Transverse colon (tissue), 4 donors: ENCODE data around the gene RABL6. TPM values are rescaled to one million over a fixed set of nuclear protein-coding genes. Genes with fewer than 3 reads are reported as not detected.

ENCODE experiments used
- DNase-seq: peaks from one replicate; pipeline ENCODE4 v3.0.0-alpha.2; 2019
- H3K27ac ChIP-seq, 4 donors: fragments of 200-600 bp; sonication (generic); 2 replicates each; pipeline ENCODE4 v1.5.1; 2016 to 2018; ENCODE audit warnings: inconsistent platforms in 4 of 4
- H3K27me3 ChIP-seq: fragments of 200-600 bp; sonication (generic); 2 replicates; pipeline ENCODE4 v1.5.1; 2017; ENCODE audit warnings: inconsistent platforms
- H3K36me3 ChIP-seq, 4 donors: fragments of 200-600 bp; sonication (generic); 2 replicates each; pipeline ENCODE4 v1.5.1; 2017 to 2019; ENCODE audit warnings: inconsistent platforms in 4 of 4
- H3K4me1 ChIP-seq, 4 donors: fragments of 200-600 bp; sonication (generic); 2 replicates each; pipeline ENCODE4 v1.5.1; 2017 to 2020; ENCODE audit warnings: inconsistent platforms in 4 of 4
- H3K4me3 ChIP-seq, 4 donors: fragments of 200-600 bp; sonication (generic); 1 replicate in 1 of 4; 2 replicates in 3 of 4; pipeline versions ENCODE4 v1.5.1 to v1.6.1; 2017 to 2019; ENCODE audit warnings: inconsistent platforms in 4 of 4
- H3K9me3 ChIP-seq, 2 donors: fragments of 200-600 bp; sonication (generic); 2 replicates each; pipeline ENCODE4 v1.5.1; 2017 to 2019; ENCODE audit warnings: inconsistent platforms in 2 of 2
- EP300 ChIP-seq: sonication (generic); formaldehyde crosslinking; IDR thresholded peaks from one replicate; pipeline ENCODE4 v1.6.1; 2017; ENCODE audit warnings: antibody characterized with exemption, low read depth
- POLR2A ChIP-seq: fragments of 450-650 bp; IDR thresholded peaks from one replicate; pipeline ENCODE4 v1.6.1; 2016; ENCODE audit warnings: antibody characterized with exemption, mild to moderate bottlenecking, moderate library complexity
- POLR2AphosphoS5 ChIP-seq, 3 donors: sonication (generic); formaldehyde crosslinking; IDR thresholded peaks; one replicate each; pipeline ENCODE4 v1.6.1; 2016; ENCODE audit warnings: antibody characterized with exemption in 3 of 3
- WGBS, 2 donors: methylation state at CpG; one replicate each; pipeline ENCODE4 v1.1.5; 2018; ENCODE audit warnings: low coverage in 1 of 2; 5-methylcytosine and 5-hydroxymethylcytosine counted together
- in situ Hi-C, 4 donors: fragments of 200-750 bp; cut with MboI; loops; one replicate each; pipeline versions ENCODE4 v1.15.0 to v1.15.1; 2017; ENCODE audit warnings: low sequenced_read_pairs in 3 of 4, low pct_ligation_motif_present in 1 of 4, low pct_unique_long_range_greater_than_20kb in 1 of 4
- intact Hi-C: fragments of 100-400 bp; cut with DNase I; formaldehyde crosslinking; loops from one replicate; pipeline ENCODE4 v1.15.1; 2023; ENCODE audit warnings: low total_unique reads
- total RNA-seq, 4 donors: library from RNA; depleted of rRNA; stranded (reverse); fragments of >200 nt; gene quantifications; one replicate each; pipeline ENCODE4 v1.1.0, GENCODE V29; 2016
- TF ChIP-seq, protein P1 (sequence below), 5 experiments: fragments of 200-600 bp in 3 of 5; fragments of 450-650 bp in 2 of 5; sonication (generic) in 3 of 5; IDR thresholded peaks; 1 replicate in 2 of 5; 2 replicates in 3 of 5; pipeline ENCODE4 v1.5.1; 2016 to 2017; ENCODE audit warnings: antibody characterized with exemption in 5 of 5, inconsistent platforms in 3 of 5, mild to moderate bottlenecking in 2 of 5, moderate library complexity in 1 of 5

The RABL6 gene
- total RNA-seq, 4 donors from 2014 or later, result 71.3 to 227 (median 160) TPM

DNA sequence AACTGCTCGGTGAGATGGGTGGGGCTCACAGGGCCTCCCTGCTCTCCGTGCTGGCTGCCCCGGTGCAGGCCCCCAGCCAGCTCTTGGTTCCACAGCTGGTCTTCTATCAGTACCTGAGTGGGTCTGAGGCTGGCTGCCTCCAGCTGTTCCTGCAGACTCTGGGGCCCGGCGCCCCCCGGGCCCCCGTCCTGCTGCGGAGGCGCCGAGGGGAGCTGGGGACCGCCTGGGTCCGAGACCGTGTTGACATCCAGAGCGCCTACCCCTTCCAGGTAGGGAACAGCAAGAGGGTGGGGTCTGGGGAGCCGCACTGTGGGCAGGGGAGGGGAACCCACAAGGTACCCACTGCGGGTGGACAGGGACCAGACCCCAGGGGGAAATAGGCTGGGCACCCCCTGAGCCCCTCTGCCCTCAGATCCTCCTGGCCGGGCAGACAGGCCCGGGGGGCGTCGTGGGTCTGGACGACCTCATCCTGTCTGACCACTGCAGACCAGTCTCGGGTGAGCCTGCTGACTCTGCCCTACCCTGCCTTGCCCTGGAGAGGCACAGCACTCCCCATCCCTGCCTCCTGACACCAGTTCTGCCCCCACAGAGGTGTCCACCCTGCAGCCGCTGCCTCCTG lies 47.2 kb downstream of the RABL6 start:
- DNase-seq, result no peak
- 81% methylated on average over 23 of the region's 23 CpGs; no CpG with 5 or more reads in 1 of the 2 donors for WGBS, 2 donors
- in situ Hi-C loops, result no loop called here
- H3K36me3 ChIP-seq, result no peaks in the 10 kb centered on the region
- H3K27me3 ChIP-seq, result no peaks in the 10 kb centered on the region
- H3K27ac ChIP-seq, result peak overlapping the region in 1 of 4 donors; percentile 4
- TF ChIP-seq EP300, result no peak
- TF ChIP-seq POLR2AphosphoS5 (IDR thresholded peaks at IDR 0.05), result no peak
- TF ChIP-seq POLR2A, result no peak
- TF ChIP-seq, protein P1, sequence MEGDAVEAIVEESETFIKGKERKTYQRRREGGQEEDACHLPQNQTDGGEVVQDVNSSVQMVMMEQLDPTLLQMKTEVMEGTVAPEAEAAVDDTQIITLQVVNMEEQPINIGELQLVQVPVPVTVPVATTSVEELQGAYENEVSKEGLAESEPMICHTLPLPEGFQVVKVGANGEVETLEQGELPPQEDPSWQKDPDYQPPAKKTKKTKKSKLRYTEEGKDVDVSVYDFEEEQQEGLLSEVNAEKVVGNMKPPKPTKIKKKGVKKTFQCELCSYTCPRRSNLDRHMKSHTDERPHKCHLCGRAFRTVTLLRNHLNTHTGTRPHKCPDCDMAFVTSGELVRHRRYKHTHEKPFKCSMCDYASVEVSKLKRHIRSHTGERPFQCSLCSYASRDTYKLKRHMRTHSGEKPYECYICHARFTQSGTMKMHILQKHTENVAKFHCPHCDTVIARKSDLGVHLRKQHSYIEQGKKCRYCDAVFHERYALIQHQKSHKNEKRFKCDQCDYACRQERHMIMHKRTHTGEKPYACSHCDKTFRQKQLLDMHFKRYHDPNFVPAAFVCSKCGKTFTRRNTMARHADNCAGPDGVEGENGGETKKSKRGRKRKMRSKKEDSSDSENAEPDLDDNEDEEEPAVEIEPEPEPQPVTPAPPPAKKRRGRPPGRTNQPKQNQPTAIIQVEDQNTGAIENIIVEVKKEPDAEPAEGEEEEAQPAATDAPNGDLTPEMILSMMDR (IDR thresholded peaks at IDR 0.05), result no peak
- intact Hi-C loops, result no loop called here
- H3K4me3 ChIP-seq, result no peak overlapping the region
- H3K9me3 ChIP-seq, result no peaks in the 10 kb centered on the region
- peaks cover 36 to 43% (median 40%) of the 10 kb centered on the region in 4 donors for H3K4me1 ChIP-seq

DNA sequence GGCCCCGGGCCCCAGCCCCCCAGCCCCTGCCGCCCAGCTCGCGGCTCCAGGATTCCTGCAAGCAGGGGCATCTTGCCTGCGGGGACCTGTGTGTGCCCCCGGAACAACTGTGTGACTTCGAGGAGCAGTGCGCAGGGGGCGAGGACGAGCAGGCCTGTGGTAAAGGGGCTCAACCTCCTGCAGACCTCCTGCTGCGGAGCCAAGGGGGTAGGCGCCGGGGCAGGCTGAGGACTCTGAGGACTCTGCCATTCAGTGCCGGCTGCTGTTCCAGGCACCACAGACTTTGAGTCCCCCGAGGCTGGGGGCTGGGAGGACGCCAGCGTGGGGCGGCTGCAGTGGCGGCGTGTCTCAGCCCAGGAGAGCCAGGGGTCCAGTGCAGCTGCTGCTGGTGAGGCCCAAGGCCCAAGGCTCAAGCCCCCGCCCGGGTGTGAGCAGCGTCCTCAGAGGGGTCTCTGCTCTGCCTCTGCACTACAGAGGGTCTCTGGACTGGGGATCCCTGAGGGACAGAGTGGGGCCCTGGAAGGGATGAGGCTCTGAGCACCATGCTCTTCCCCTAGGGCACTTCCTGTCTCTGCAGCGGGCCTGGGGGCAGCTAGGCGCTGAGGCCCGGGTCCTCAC lies 47.8 kb downstream of the RABL6 start:
- no peak overlapping the region for H3K4me3 ChIP-seq
- no peak for DNase-seq

DNA sequence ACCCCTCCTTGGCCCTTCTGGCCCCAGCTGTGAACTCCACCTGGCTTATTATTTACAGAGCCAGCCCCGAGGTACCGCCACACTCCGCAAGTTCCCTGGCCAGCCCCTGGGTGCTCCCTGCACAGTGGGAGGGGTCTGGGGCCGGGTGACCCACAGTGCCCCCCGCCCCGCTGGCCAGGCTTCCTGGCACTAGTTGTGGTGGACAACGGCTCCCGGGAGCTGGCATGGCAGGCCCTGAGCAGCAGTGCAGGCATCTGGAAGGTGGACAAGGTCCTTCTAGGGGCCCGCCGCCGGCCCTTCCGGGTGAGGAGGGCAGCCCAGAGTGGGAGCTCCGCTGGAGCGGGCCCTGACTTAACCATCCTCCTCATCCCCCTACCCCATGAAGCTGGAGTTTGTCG lies 48.3 kb downstream of the RABL6 start:
- Histone ChIP-seq H3K36me3 (no peaks in the 10 kb centered on the region), H3K4me1 (peaks cover 28 to 44% (median 37%) of the 10 kb centered on the region in 4 donors), H3K27me3 (no peaks in the 10 kb centered on the region), H3K9me3 (no peaks in the 10 kb centered on the region), H3K27ac (no peak overlapping the region), H3K4me3 (no peak overlapping the region)
- DNase-seq, result no peak
- 76% methylated on average over 15 of the region's 15 CpGs; no CpG with 5 or more reads in 1 of the 2 donors for WGBS, 2 donors
- in situ Hi-C loops, result no loop called here
- TF ChIP-seq POLR2A, result no peak
- TF ChIP-seq POLR2AphosphoS5 (IDR thresholded peaks at IDR 0.05), result no peak
- no peak for TF ChIP-seq EP300
- TF ChIP-seq, protein P1 (IDR thresholded peaks at IDR 0.05), result no peak
- intact Hi-C loops, result no loop called here

More for the DNA sequence above, 47.8 kb downstream of the RABL6 start:
- Histone ChIP-seq H3K27me3 (no peaks in the 10 kb centered on the region), H3K9me3 (no peaks in the 10 kb centered on the region), H3K27ac (no peak overlapping the region), H3K36me3 (no peaks in the 10 kb centered on the region), H3K4me1 (peaks cover 31 to 43% (median 39%) of the 10 kb centered on the region in 4 donors)
- intact Hi-C loops, result no loop called here
- 79% methylated on average over 21 of the region's 26 CpGs; no CpG with 5 or more reads in 1 of the 2 donors for WGBS, 2 donors
- in situ Hi-C loops, result no loop called here
- TF ChIP-seq POLR2AphosphoS5 (IDR thresholded peaks at IDR 0.05) (no peak), EP300 (no peak), POLR2A (no peak)
- TF ChIP-seq, protein P1 (IDR thresholded peaks at IDR 0.05), result no peak

DNA sequence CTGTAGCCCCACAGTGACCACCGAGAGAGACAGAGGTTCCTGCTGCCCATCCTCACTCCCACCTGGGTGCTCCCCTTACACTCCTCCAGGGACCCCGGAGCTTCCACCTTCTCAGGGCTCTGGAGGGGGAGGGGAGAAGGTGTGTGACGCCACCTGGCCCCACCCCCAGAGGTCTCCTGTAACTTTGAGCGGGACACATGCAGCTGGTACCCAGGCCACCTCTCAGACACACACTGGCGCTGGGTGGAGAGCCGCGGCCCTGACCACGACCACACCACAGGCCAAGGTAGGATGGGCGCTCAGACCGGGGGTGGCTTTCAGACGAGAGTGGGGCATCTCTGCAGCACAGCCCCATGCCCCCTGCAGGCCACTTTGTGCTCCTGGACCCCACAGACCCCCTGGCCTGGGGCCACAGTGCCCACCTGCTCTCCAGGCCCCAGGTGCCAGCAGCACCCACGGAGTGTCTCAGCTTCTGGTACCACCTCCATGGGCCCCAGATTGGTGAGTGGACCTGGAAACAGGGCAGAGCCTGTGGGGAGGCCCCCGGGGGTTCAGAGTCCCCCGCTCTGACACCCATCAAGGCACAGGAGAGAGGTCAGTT lies 48.9 kb downstream of the RABL6 start:
- no peak for TF ChIP-seq POLR2AphosphoS5 (IDR thresholded peaks at IDR 0.05)
- no peak for TF ChIP-seq POLR2A
- Histone ChIP-seq H3K4me1 (peaks cover 28 to 49% (median 40%) of the 10 kb centered on the region in 4 donors), H3K27me3 (no peaks in the 10 kb centered on the region), H3K36me3 (peaks cover 0 to 5% (median under 1%) of the 10 kb centered on the region in 4 donors), H3K4me3 (no peak overlapping the region), H3K27ac (peak overlapping the region in 2 of 4 donors; percentile 91 to 92), H3K9me3 (no peaks in the 10 kb centered on the region)
- in situ Hi-C loops, result no loop called here
- peak; percentile 11 for DNase-seq
- WGBS, 2 donors, result 81% methylated on average over 11 of the region's 14 CpGs; no CpG with 5 or more reads in 1 of the 2 donors
- intact Hi-C loops, result no loop called here
